Measurements from ENCODE around the gene PRAC2.
A peak's percentile ranks its signal among the peaks of the same experiment; 100 is the strongest.

PRAC2 gene

DNA sequence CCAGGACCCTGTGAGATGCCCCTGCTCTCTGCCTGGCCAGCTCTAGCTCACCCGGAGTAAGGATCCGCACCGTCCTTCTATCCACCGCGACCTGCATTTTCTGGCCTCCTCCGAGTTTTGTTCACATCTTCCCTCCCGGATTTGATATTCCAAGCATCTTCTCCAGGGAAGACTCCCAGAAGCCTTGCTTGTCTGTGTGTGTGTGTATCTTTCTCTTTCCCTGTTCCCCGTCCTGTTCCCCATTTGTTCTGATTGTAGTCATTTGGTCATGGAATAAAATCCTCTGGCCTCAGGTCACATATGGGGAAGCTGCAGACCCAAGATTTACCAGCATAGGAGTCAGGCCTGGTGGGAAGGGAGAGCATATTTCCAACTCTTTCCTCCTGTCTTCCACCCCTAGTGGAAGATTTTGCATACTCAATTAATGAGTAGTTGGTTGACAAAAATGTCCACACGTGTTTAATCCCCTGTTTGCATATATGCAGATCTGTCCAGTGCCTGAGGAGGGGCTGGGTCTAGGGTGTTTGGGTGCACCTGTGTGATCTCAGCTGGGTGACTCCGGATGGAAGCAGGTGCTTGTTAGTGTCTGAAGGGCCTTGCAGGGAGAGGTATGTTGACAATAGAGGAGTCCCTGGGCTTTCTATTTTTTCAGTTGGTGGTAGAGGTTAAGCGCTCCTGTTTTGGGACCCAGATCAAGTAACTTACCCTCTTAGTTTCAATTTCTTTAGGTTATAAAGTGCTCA is 2.5 kb upstream of the PRAC2 start:
- DNase-seq: no peak

DNA sequence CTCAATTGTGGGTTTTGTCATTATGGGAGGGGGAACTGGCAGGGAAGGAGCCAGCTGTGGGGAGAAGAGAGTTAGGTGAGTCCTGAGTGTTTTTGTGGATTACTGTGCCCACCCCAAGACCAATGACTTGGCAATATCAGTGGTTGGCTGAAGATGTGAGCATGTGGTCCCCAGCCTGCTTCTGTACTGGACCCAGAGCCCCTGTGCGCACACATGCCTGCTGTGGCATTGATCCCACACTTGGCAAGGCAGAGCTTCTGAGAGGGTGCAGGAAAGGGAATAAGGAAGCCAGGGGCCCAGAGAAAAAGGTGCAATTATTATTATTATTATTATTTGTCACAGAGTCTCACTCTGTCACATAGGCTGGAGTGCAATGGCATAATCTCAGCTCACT is 2.0 kb upstream of the PRAC2 start:
- DNase-seq: no peak

DNA sequence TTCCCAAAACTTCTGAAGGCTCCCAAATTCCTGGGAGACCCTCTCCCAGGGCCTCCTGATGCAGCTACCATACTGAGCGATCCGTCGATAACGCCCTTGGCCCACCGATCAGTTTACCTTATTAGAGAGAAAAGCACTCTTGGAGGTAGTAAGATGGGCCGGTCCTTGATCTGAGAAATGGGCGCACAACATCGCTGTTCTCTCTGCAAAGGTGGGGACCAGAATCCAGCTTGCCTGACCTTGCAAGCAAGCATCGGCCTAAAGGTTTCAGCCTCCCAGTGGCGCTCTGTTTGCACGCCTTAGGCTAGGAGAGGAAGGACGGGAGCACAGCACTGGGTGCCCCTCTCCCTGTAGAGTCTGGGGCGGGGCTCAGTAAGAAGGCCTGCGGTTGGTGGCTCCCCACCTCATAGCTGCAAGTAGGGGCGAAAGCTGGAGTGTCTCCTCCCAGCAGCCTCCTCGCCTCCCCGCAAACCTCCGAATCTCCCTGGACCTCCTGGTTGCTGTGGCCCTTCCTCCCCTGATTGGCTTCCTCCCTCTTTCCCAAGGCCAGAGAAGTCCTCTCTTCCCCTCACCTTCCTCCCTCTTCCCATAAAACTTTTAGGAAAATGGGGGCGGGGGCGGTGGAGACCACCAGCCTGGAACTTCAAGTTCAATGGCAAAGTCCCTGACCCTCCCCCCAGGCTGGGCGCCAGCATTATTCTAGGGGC is 631 bp upstream of the PRAC2 start, which contains the start of gene PRAC1:
Gene PRAC1, minus strand, starts transcription at position 318 of the 707 bp plus-strand sequence. Its CDS starts 126 bp downstream, at position 192.
- no peak for DNase-seq

DNA sequence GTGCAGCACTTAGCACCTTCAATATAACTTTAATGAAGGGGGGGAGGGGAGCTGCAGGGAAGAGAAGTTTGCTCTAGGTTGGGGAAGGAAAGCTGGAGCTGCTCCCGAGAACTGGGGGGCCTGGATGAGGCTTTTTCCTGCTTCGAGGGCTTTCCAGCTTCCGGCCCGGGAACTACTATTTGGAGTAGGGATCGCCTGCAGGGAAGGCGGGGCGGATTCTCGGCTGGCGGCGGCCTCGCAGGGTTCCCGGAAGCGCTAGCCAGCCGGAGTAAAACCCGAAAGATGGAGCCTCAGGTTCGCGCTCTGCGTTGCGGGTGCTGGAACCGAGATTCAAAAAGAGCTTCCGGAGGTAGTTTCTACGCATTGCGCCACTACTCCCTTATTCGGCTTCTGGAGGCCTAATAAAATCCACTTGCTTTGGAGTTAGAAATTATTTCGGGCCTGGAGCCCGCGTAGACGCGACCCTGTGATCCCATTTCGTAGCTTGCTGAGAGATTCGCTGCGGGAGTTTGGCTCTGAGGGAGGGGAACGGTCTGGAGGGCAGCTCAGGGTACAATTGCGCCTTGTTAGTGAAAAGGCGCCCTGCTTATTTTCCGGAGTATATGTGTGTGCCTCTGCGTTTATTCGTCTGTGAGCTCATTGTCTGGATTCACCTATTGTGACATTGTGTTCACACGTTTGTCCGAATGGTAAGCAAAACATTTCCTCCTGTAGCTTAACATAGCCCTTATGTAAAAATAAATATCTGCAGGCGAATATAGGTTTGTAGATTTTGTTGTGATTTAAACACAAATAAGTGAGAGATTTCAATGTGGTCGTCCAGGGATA is 652 bp downstream of the PRAC2 start:
- no peak for DNase-seq

DNA sequence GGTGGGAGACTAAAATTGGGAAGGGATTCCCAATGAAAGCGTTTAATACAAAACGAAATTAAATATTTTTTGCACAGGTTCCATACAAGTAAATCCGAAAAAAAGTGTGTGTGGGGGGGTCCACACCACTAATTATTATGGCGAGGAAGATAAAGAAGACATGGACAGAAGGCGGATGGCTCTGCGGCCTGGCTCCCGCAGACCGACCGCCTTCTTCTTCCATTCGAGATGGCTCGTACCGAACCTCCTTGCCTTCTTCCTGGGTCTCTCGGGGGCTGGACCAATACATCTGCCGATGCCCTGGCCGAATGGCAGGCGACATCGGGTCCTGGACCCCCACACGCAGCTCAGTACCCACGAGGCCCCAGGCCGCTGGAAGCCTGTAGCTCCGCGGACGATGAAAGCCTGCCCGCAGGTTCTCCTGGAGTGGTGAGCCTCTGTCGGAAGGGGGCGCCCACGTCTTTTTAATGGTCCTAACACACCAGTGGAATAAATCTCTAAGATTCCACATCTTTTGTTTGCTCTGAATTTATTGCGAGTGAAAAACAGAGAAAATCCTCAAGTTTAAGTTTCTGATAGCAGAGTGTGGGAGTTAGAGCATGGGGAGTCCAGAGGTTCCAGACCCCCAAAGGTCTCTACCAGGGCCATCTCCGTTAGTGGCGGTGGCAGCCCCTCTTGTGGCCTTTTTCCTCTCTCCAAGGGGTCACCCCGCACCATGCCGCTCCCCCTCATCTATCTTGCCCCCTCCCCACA is 1.4 kb downstream of the PRAC2 start:
- no peak for DNase-seq

DNA sequence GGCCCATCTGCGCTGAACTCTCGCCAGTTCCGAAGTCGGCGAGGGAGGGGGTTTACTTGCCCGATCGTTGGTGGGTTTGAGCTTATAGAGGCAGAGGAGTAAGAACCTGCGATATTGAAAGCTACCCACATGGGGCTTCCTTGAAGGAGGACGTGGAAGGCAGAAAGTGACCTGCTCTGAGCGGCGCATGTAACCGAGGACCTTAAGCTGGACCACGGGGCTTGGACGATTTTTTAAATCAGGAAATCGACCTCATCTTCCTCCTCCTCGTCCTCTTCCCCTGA is 2.0 kb downstream of the PRAC2 start:
- DNase-seq: no peak

DNA sequence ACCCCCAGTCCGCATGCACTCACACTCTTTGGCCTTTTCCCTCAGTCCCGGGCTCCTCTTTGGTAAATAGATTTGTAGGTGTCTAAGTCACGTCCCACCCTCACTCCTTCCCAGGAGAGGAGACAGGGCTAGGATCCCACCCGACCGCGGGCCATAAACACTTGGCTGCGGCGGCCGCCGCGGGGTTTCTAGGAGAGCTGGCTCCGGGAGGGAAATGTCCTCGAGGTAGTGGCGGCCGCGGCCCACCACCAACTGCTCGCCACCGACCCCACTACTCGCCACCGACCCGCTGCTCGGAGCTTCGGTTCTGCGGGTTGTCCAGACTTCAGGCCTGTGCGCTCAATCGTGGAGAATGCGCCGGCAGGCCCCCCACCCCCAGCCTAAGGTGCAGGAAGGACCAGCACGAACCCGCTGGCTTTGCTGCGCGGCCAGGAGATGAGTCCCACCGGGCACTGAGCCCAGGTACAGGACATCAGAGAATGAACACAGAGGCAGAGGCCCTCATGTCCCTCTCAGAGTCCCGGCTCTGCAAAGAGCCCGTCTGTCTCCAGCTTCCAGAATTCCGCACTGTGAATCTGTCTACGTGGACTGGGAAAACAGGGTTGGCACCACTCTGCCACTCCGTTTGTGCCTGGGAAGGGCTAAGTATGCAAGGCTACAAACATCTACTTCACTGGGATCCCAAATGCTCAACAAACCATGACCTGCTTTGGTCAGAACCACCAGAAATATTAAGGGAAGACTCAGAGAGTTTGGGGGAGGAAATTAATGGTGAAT is 2.5 kb downstream of the PRAC2 start:
- DNase-seq: no peak

DNA sequence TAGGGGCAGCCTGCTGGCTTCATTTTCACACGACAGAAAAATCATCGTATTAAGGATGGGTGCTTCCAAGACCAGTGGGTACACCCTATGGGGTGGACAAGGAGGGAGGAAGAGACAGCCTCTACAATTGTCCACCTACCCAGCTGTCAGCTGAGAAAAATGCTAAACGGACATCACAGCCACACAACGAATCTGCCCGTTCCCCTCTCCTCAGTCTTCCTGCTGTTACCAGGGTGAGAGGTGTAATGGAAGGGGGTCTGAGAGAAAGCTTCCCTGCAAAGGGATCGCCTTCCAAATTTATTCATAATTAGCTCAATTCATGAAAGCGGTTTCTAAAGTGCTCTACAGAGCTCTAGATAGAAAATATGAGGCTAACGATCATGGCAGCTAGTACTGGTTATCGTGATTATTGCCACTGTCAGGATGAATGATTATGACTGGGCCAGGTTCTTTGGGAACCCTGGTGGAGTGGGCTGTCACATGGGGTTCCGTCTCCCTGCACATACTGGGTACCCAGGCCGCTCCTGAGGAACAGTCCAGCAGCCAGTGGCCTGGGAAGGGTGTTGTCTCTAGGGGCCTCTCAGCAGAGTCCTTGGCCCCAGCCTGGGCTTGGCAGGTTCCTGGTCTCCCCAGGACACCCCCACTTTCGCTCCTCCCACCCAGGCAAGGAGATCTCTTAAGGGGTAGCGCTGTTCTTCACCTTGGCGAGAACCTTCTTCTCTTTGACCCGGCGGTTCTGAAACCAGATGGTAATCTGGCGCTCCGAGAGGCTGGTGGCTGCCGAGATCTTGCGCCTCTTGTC is 3.3 kb downstream of the PRAC2 start:
- DNase-seq: no peak

DNA sequence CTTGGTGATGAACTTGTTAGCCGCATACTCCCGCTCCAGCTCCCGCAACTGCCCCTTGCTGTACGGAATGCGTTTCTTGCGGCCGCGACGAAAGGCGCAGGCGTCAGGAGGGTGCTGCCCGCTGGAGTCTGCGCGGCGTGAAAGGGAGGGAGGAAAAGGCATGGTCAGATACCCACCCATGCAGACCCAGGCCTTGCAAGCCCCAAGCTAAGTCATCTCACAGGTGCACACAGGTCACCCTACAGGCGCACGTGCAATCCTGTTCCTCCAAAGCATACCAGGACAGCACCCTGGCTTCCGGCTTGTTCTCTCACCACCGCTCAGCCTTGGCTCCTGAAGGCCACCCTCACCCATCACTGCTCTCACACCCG is 3.9 kb downstream of the PRAC2 start:
- no peak for DNase-seq

DNA sequence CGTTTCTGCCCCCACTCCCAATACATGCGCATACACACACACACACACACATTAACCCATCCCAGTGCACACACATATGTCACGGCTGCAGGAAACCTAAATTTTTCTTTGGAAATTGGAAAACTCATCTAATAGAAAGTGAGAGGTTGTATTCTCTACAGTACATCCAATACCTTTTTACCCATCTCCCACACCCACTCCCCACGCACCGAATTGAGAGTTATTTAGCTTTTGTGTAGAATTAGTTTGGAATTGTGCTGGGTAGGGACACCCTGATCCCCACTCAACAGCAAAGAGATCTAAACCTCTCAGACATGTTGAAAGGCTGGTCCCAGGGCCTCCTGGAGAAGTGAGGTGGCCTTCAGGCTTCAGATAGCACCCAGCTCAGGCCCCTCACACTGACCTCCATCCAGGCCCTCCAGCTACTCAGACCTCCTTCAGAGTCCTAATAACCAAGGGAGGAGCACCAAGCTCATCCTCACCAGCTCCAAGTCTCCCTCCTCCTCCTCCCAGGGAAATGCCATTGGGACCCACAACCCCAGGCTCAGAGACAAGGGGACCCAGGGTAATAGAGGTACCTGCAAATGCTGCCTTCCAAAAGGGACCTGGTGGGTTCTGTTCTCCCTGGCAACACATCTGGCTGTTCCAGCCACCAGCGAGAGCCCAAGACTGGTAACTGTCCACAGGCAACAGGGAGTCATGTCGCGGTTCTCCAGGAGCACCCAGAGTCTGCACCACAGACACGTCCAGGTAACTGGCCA is 4.6 kb downstream of the PRAC2 start:
- DNase-seq: no peak

DNA sequence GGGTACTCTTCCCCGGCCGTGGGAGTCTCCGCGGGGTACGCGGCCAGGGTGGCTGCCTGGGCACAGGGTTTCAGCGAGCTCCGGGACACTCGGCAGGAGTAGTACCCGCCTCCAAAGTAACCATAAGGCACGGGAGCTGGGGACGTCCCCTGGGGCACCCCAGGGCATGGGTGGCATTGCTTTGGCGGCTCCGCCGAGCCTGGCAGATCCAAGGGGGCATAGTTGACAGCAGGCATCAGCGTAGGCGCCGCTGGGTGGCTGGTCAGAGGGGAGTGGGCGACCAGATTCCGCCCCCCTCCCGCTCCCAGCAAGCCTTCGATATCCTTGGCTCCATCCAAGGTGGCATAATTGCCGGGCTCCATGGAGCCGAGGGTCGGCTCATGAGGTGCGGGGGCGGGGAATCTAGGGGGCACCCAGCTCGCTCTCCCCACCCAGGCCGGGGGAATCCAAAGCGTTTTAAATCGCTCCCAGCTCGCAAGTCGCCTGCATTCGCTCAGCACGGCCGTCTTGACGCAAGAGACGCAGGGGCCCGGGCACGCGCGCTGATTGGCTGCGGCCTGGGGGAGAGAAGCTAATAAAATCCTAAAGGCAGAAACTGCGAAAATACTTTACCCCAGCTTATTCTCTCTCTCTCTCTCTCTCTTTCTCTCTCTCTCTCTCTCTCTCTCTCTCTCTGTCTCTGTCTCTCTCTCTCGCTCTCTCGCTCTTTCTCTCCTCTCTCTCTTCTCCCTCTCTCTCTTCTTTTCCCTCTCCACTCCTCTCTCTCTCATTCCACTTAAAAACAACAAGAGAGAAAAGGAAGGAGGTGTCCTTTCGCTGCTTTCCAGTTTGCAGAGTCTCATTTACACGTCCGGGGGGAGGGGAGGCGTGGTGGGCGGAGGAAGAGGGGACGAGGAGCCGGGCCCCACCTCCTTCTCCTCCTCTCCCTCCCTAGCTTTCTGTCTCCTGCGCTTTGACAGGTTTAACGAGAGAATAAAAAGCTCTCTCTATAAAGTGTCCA is 5.5 kb downstream of the PRAC2 start, which contains the start of gene HOXB13:
Gene HOXB13, minus strand, starts transcription at position 519 of the 1,000 bp plus-strand sequence. Its CDS starts 157 bp downstream, at position 362.
- peak; percentile 17 for DNase-seq

DNA sequence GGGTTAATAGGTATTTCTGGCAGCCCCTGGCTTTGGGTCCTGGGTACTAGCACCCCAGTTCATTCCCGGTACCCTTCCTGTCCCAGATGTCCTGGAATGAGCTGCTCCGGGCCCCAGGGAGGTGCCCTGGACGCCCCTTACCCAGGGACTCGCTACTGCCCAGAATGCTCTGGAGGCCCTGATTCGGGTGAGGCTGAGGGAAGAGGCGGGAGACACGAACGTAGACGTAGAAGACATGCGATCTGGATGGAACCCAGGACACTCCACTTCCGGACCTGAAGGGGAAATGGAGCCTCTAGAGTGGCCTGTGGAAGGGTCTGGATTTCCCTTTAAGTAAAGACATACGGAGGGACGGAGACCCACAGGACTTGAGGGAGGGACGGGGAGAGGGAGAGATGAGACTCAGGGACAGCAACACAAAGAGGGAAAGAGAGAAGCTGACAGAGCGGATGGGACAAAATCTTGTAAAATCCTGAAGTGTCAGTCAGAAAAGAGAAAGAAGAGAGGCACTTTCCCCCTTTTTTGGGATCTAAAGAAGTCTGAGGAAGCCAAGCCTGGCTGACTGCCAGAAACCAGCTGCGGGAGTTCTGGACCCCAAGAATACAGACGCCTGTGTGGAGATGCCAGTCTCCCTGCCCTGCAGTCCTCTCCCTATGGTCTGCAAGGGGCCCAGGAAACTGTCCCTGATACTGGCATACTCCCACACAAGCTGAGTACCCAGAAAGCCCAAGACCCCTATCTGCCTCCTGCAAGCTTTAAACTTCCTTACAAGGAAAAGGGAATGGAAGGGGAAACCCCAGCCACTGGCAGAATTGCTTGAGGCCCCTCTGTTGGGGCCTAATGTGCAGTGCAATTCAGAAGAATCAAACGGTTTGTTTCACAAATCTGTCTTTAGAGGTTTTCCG is 6.6 kb downstream of the PRAC2 start:
- no peak for DNase-seq

DNA sequence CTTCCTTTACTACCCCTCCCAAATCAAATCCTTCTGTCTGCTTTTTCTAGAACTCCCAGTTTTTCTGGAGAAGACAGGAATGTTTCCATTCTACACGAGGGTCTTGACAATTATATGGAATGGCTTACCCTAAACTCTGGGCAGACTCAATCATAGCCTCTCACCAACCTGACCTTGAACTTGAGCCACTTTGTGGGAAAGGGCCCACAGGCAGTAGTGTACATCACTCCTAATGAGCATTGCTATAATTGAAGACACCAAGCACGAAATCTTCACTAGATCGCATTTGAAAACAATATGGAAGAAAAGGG is 7.2 kb downstream of the PRAC2 start:
- DNase-seq: no peak

DNA sequence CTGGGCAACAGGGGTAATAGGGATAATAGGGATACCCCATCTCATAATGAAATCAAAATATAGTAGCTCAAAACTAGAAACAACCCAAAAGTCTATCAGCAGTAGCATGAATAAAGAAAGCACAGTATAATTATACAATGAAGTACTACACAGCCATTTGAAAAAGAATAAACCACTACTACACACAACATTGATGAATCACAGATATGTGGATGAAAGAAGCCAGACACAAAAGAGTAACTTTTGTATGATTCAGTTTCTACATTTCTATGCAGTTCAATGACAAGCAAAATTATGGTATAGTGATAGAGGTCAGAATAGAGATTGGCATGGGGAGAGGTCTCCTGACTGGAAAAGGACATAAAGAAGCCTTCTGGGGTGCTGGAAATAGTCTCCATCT is 8.4 kb downstream of the PRAC2 start:
- no peak for DNase-seq

DNA sequence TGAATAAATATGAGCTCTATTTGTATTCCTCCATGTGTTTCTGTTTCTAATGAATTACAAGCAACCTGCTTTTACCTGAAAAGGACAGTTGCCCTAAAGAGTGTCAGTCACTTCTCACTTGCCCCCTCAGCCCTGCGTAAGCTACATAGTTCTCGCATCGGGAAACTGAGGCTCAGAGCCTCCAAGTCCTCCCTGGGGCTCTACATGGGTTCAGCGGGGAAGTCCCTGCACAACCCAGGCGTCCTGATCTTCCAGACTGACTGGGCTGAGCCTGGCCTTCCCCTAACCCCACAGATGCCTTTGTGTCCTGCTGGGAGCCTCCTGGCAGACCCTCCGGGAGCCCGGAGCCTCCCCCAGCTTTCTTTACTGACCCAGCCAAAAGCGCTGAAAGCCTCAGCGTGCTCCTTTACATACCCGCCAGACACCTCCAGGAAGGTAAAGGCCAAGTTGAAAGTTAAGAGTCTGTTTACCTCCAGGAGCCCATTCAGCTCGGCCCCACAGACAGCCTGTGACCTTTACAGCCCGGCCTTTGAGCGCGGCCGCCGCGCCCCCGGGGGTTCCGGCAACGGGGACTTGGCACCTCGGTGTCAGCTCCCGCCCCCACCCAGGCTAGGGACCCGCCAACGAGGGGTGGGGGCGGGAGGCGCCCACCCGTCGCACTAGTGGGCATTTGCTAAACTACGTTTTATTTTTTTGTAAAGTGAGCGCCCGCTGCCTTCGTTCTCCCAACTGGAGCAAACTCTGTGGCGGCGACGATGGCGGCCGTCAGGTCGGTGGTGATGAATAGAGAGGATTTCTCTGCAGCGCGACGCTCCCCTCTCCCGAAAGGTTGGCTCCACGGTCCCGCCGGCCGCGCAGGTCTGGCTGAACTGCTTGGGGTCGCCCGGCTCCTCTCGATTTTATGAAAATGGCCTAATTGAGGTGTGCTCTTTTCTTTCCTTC is 10.0 kb downstream of the PRAC2 start:
- DNase-seq: no peak

DNA sequence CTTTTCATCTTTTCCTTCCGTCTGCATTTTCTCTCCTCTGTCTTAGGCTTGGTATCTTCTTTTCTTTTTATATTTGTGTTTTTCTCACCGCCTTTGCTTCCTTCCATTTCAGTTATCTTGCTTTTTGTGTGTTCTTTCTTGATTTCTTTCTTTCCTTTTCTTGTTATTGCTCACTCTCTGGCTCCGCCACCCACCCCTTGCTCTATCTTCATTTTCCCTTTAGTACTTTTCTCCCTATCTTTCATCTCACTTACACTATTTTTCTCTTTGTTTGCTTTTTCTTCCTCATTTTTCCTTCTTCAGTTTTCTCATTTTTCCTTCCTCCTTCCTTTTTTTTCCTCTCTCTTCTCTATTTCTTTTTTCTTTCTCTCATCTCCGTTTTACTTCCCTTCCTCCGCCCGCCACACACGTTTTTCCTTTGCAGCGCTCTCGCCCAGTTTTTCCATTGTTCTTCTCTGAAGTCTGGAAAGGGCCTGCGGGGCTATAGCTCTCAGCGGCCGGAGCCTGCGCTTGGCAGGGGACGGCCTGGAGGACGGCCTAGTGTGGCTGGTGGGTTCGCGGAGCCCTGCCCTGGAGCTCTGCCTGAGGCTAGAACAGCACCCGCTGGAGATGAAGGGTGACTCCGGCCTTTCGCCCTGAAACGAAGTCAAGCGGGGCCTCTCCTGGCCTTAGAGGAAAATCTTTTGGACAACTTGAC is 10.8 kb downstream of the PRAC2 start:
- no peak for DNase-seq
